ENCODE data around the gene PIKFYVE.
"Not testable (repeated sequence)": the region's sequence is repeated elsewhere in the genome, so short reads cannot be mapped to it uniquely, and the experiment has no call there.

Gene PIKFYVE

GRCh38 chr2:208265801-208266552, at the start of gene PIKFYVE:
PIKFYVE (plus strand) TSS chr2:208266255; CDS start chr2:208271520, 5,265 bp downstream.
- peak; percentile 99 for DNase-seq (ENCODE audit: low read depth, low spot score)

GRCh38 chr2:208221873-208222272, 44.2 kb upstream of the PIKFYVE start:
- not testable (repeated sequence) for DNase-seq (ENCODE audit: low read depth, low spot score)

DNA sequence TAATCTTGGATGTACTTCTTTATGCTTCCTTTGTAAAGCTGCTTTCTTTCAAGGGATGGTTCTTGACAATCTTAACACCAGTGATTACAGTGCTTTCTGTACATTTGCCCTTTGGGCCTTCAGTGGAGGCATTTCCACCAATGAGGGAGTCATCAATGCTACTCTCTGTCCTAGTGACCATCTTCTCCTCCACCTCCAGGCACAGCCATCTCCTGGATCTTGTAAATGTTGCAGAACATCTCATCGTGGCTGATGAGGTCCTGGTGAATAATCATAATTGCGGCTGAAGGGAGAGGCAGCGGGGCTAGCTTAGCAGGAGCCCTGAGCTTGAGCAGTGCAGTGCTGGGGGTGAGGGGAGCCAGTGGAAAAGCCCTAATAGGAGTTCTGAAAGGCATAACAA, 43.7 kb upstream of the PIKFYVE start:
- DNase-seq (ENCODE audit: low read depth, low spot score), result peak; percentile 39

DNA sequence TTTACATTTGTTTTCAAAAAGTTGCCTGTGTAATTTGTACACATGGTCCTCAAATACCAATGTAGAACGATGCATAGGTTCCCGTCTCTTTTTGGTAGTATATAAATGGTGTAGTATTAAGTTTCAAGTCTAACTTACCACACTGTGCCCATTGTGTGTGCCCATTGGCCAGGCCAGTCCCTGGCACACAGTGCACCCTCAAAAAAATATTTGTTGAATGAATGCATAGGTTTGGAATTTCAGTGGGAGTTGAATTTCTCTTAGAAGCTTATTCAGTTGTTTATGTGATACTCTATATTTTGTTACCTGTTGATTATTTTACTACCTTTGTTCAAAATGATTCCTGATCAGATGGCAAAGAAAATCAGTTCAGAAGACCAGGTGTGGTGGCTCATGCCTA, 41.3 kb upstream of the PIKFYVE start:
- peak; percentile 18 for DNase-seq (ENCODE audit: low read depth, low spot score)

DNA sequence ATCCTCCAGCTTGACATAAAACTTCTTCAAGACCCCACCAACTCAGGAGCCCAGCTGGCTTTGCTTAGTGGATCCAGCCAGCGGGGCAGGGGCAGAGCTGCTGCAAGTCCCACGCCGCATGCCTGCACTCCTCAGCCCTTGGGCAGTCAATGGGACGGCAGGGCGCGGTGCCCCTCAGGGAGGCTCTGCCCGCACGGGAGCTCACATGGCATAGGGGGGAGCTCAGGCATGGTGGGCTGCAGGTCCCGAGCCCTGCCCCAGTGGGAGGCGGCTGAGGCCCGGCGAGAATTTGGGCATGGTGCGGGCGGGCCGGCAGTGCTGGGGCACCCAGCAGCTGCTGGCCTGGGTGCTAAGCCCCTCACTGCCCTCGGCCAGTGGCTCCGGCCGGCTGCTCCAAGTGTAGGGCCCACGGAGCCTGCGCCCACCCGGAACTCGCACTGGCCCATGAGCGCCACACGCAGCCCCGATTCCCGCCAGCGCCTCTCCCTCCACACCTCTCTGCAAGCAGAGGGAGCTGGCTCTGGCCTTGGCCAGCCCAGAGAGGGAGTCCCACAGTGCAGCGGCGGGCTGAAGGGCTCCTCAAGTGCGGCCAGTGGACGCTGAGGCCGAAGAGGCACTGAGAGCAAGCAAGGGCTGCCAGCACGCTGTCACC, 38.3 kb upstream of the PIKFYVE start:
- DNase-seq (ENCODE audit: low read depth, low spot score), result no peak

GRCh38 chr2:208228476-208228875, 37.6 kb upstream of the PIKFYVE start:
- no peak for DNase-seq (ENCODE audit: low read depth, low spot score)

DNA sequence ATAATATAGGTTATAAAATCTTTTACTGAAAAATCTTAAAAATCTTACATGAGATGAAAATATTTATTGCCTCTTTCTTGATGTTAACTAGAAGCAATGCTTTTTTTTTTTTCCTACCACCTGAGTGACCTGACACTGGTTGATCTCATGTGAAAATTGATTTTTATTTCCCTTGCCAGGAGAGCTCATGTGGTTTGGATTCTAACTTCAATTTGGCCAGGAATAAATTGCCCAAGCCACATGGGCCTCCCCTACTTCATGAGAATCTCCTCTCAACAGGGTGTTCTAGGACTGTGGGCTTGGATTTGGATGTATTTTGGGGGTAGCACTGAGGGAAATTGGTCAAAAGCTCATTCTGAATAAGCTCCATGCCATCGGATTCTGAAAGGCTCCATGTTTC, 31.3 kb upstream of the PIKFYVE start:
- no peak for DNase-seq (ENCODE audit: low read depth, low spot score)

DNA sequence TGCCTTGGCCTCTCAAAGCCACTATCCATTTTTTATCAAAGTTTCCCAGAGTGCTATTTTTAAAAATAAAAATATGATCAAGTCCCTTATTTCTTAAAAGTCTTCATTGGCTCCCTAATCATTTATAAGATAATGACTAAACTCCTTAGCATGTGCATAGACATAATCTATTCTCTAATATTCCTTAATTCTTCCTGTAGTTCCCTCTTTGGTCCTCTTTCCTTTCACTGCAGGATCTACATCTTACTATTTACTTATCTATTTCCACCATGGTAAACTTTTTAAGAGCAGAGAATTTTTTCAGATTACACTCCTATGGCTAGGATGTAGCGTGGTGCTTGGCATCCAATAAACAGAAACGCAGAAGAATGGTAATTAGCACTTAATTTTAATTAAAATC, 30.2 kb upstream of the PIKFYVE start:
- no peak for DNase-seq (ENCODE audit: low read depth, low spot score)

GRCh38 chr2:208239770-208240493, 26.1 kb upstream of the PIKFYVE start:
- no peak for DNase-seq (ENCODE audit: low read depth, low spot score)

GRCh38 chr2:208240619-208241209, 25.3 kb upstream of the PIKFYVE start:
- no peak for DNase-seq (ENCODE audit: low read depth, low spot score)

DNA sequence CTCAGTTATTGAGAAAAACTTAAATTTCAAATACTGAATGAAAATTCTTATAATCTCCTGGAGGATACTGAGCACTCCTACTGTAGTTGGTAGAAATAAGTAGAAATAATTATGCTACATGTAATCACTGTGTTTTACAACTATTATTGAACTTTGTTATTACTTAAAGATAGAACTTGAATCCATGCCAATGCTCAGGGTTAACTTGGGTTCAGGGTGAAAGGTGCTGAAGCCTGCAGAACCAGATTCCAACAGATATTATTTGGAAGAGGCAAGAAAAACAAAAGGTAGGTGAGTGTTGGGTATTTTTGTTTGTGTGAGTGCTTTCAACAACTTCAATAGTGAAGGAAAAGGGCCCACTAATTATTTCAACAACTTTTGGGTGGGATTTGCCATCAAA, 21.6 kb upstream of the PIKFYVE start:
- no peak for DNase-seq (ENCODE audit: low read depth, low spot score)

GRCh38 chr2:208245746-208246145, 20.3 kb upstream of the PIKFYVE start:
- no peak for DNase-seq (ENCODE audit: low read depth, low spot score)

- DNase-seq (ENCODE audit: low read depth, low spot score), result no peak
Observed at GRCh38 chr2:208248601-208249000, 17.5 kb upstream of the PIKFYVE start.

DNA sequence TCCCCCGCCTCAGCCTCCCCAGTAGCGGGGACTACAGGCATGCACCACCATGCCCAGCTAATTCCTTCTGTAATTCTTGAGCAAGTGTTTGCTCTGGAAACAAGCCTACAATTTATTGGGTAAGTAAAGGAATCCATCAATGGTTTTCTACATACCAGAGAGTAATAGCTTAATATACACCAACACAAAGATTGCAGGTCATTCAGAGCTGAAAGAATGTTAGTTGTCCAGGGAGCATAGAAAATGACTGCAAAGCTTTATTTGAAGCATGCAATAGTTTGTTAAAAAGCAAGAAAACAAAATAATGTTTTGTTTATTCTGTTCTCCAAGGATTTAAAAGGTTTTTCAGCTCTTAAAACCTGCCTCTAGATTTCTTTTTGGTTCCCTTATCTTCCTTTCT, 16.8 kb upstream of the PIKFYVE start:
- peak; percentile 63 for DNase-seq (ENCODE audit: low read depth, low spot score)

DNA sequence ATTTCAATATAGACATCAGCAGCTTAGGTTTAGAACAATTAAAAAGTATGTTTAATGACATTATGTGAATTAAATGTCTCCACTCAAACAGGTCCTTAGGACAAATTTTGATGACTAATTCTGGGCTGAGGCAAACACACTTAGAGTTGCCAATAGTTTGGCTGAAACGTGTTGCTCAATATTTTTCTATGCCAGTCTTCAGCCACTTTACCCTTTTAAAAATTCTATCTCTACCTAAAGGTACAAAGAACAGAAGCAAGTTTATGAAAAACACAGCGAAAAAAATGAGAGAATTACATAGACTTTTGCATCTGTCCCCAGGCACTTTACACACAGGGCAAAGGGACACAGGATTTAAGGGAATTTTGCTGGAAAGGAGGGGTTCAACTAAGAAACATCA, 15.7 kb upstream of the PIKFYVE start:
- DNase-seq (ENCODE audit: low read depth, low spot score), result peak; percentile 36

DNA sequence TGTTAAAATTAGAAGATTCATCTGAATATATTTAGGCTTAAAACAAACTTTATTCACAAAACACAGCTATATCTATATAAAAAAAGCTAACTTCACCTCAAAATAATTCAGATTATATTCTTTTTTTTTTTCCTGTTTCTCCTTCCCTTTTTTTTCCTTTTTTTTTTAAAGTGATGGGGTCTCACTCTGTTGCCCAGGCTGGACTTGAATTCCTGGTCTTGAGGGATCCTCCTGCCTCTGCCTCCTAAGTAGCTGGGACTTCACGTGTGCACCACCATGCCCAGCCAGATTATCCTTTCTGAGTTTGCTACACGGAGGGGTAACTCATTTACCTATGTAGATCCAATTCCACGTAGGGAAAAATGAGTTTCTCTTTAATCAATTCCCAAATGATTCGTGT, 15.0 kb upstream of the PIKFYVE start:
- DNase-seq (ENCODE audit: low read depth, low spot score), result no peak

GRCh38 chr2:208252716-208253492, 13.2 kb upstream of the PIKFYVE start:
- DNase-seq (ENCODE audit: low read depth, low spot score), result no peak

GRCh38 chr2:208253600-208254117, 12.4 kb upstream of the PIKFYVE start:
- no peak for DNase-seq (ENCODE audit: low read depth, low spot score)

DNA sequence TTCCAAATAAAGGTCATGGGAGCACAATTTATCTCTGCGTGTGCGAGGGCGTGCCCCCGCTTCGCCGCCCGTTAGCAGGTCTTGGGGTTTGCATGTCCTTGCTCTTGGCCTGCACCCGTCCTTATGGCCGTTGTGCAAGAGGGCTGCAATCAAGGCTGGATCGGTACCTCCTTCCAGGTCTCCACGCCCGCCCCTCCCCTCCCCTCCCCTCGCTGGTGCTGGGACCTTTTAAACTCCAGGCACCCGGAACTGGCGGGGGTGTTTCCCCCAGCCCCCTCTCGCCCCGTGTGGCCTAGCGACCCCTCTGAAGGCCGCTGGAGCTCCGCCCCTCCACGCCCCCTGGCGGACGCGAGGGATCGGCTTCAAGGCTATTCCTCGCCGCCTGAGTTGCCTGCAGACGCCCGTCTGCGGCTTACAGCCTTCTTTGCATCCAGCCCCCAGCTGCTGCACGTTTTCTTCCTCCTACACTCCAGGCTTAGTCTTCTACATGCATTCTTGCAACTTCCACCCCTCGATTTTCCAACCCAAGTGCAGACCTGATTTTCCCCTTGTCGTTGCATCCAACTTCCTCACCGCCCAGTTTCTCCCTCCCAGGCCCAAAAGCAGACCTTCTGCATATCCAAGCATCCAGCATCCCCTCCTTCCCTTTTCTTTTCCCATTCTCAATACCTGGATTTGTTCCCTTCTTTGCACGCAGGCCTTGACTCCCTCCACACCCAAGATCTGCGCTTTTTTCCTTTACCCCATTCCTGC, 11.8 kb upstream of the PIKFYVE start:
- DNase-seq (ENCODE audit: low read depth, low spot score), result peak; percentile 92

GRCh38 chr2:208254871-208255556, 11.0 kb upstream of the PIKFYVE start, which contains the start of gene IDH1:
IDH1 (minus strand) TSS chr2:208255071; CDS start chr2:208251551, 3,520 bp downstream.
- DNase-seq (ENCODE audit: low read depth, low spot score), result peak; percentile 98

Measured in astrocyte of the hippocampus (primary cell).